ENCODE data around the gene RCSD1. TPM values are rescaled to one million over a fixed set of nuclear protein-coding genes. Genes with fewer than 3 reads are reported as not detected.

Gene RCSD1
- total and polyA plus RNA-seq, 2 donors (not counting 3 experiments of a cell fraction or from before 2014, with no cell fraction given) = 0.08 to 1.00 TPM

DNA sequence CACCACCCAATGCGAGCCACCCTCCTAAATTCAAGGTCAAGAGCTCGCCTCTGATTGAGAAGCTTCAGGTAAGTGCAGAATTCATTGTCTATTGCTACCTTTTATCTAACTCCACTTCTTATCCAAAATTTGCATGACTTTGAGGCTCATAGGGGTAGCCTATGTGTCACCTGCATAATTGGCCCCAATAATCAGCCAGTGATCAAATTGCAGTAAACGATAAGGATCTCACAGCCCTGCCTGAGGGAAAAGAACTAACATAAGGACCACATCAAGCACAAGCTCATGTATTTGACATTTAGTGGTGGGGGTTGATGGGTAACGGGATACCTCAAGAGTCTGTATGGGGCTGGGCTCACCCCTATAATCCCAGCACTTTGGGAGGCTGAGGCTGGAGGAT is 60.0 kb downstream of the RCSD1 start:
- Histone ChIP-seq H3K27ac (ENCODE audit: insufficient read depth, low read depth, low read length) (no peak overlapping the region), H3K27me3 (ENCODE audit: control insufficient read depth in 2 of 2, insufficient read depth in 2 of 2, low read length in 2 of 2) (peaks cover 4 to 5% of the 10 kb centered on the region in 2 experiments), H3K4me2 (ENCODE audit: insufficient read depth, low read length) (no peak overlapping the region), H3K36me3 (ENCODE audit: control insufficient read depth in 2 of 2, extremely low read depth in 1 of 2, insufficient read depth in 2 of 2, low read length in 2 of 2) (no peaks in the 10 kb centered on the region), H2AFZ (ENCODE audit: low read depth, low read length) (no peak overlapping the region), H3K9me1 (replicated peaks; ENCODE audit: control insufficient read depth, extremely low read depth, insufficient read depth, low read length) (no peaks in the 10 kb centered on the region), H3K79me2 (ENCODE audit: control insufficient read depth, insufficient read depth, low read length) (no peaks in the 10 kb centered on the region), H4K20me1 (replicated peaks; ENCODE audit: control insufficient read depth, extremely low read depth, insufficient read depth, low read length) (no peaks in the 10 kb centered on the region), H3K4me1 (ENCODE audit: control insufficient read depth, extremely low read depth, insufficient read depth, low read length) (peaks cover 4% of the 10 kb centered on the region), H3K4me3 (replicated peaks in 1 of 3; ENCODE audit: insufficient read depth in 1 of 3, low read depth in 1 of 3, low read length in 3 of 3) (no peak overlapping the region), H3K9ac (replicated peaks; ENCODE audit: extremely low read depth, insufficient read depth, low read length) (no peak overlapping the region), H3K9me3 (replicated peaks; ENCODE audit: control insufficient read depth, insufficient read depth, low read length) (no peaks in the 10 kb centered on the region)
- intact Hi-C loops (cut with micrococcal nuclease) (no loop called here), dilution Hi-C loops (cut with MboI; ENCODE audit: extremely low pct_ligation_motif_present, low sequenced_read_pairs) (no loop called here)
- CTCF ChIA-PET = interaction anchor here (0.5 to 1.9 kb wide), 3 partner anchors 9 to 90 kb away, joined by 3 to 5 read pairs (median 5); no protein-coding TSS in a partner anchor
- no peak for DNase-seq (ENCODE audit: low read depth, low spot score)
- no TSS peak for BruUV-seq (replicated peaks)
- POLR2A ChIA-PET = no interaction called here
- FAIRE-seq = no peak
- TF ChIP-seq JUN (IDR thresholded peaks at IDR 0.05; ENCODE audit: borderline replicate concordance, insufficient read depth, insufficient read length, low read depth) (no peak), POLR2AphosphoS5 (IDR thresholded peaks at IDR 0.05; ENCODE audit: insufficient read depth, low read depth, low read length) (no peak), EZH2 (IDR thresholded peaks at IDR 0.05; ENCODE audit: borderline replicate concordance, low read depth, low read length, severe bottlenecking) (no peak), GATA2 (IDR thresholded peaks at IDR 0.05; ENCODE audit: insufficient read depth, insufficient read length, low read depth, low read length) (no peak), FOS (IDR thresholded peaks at IDR 0.05; ENCODE audit: borderline replicate concordance, insufficient read depth, low read length) (no peak), POLR2A (IDR thresholded peaks at IDR 0.05; ENCODE audit: low read depth, low read length) (no peak)
- TF ChIP-seq, protein P1, sequence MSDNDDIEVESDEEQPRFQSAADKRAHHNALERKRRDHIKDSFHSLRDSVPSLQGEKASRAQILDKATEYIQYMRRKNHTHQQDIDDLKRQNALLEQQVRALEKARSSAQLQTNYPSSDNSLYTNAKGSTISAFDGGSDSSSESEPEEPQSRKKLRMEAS (IDR thresholded peaks at IDR 0.05; ENCODE audit: insufficient read depth, insufficient read length) = no peak
- TF ChIP-seq, protein P2, sequence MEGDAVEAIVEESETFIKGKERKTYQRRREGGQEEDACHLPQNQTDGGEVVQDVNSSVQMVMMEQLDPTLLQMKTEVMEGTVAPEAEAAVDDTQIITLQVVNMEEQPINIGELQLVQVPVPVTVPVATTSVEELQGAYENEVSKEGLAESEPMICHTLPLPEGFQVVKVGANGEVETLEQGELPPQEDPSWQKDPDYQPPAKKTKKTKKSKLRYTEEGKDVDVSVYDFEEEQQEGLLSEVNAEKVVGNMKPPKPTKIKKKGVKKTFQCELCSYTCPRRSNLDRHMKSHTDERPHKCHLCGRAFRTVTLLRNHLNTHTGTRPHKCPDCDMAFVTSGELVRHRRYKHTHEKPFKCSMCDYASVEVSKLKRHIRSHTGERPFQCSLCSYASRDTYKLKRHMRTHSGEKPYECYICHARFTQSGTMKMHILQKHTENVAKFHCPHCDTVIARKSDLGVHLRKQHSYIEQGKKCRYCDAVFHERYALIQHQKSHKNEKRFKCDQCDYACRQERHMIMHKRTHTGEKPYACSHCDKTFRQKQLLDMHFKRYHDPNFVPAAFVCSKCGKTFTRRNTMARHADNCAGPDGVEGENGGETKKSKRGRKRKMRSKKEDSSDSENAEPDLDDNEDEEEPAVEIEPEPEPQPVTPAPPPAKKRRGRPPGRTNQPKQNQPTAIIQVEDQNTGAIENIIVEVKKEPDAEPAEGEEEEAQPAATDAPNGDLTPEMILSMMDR (IDR thresholded peaks at IDR 0.05; ENCODE audit: extremely low read depth in 1 of 2, insufficient read depth in 1 of 2, low read depth in 1 of 2, low read length in 2 of 2) = no peak
